ENCODE data around the gene CLIC1. TPM values are rescaled to one million over a fixed set of nuclear protein-coding genes. Genes with fewer than 3 reads are reported as not detected.

CLIC1 gene
- total RNA-seq, 1 experiment from 2014 or later: 431 TPM

DNA sequence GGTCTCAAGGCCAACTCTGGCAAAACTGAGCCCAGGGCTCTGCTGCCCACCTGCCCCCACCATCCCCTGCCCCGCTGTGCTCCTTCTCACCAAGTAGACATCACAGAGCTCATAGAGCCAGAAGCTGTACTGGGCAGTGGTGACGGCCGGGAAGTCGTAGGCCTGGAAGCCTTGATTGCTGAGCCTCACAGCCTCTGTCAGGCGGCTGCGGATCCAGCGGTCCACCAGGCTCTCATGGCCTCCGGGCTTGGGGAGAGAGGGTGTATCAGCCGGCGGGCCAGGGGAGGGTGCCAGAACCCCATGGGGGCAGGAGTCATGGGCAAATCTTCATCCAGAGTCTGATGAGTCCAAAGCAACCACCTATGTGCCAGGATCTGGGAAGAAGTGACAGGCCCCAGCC is 43.6 kb upstream of the CLIC1 start:
- no peak overlapping the region for H3K27ac ChIP-seq (ENCODE audit: low read depth, low read length, poor library complexity, severe bottlenecking)
- DNase-seq (ENCODE audit: low spot score): no peak
- POLR2A ChIA-PET (ENCODE audit: low non-redundant PET): no interaction called here
- TF ChIP-seq EZH2 (IDR thresholded peaks at IDR 0.05; ENCODE audit: borderline replicate concordance, low read depth, low read length, poor library complexity, severe bottlenecking) (no peak), CTCF (conservative IDR thresholded peaks at IDR 0.05; ENCODE audit: low read depth, low read length) (no peak)
- peaks cover 11% of the 10 kb centered on the region for H3K4me1 ChIP-seq (ENCODE audit: insufficient read depth, low read length, poor library complexity, severe bottlenecking)
- peaks cover 65% of the 10 kb centered on the region for H3K36me3 ChIP-seq (ENCODE audit: insufficient read depth, low read length, poor library complexity, severe bottlenecking)
- CTCF ChIA-PET: no interaction called here
- H3K27me3 ChIP-seq (replicated peaks; ENCODE audit: insufficient read depth, low read depth, low read length, poor library complexity): no peaks in the 10 kb centered on the region
- no peak overlapping the region for H3K4me3 ChIP-seq (ENCODE audit: low read depth, low read length, poor library complexity, severe bottlenecking)
- H3K9me3 ChIP-seq (ENCODE audit: low read depth, low read length, poor library complexity, severe bottlenecking): no peaks in the 10 kb centered on the region
- intact Hi-C loops (cut with micrococcal nuclease; ENCODE audit: unreplicated experiment): no loop called here
- BruUV-seq (replicated peaks): no TSS peak

DNA sequence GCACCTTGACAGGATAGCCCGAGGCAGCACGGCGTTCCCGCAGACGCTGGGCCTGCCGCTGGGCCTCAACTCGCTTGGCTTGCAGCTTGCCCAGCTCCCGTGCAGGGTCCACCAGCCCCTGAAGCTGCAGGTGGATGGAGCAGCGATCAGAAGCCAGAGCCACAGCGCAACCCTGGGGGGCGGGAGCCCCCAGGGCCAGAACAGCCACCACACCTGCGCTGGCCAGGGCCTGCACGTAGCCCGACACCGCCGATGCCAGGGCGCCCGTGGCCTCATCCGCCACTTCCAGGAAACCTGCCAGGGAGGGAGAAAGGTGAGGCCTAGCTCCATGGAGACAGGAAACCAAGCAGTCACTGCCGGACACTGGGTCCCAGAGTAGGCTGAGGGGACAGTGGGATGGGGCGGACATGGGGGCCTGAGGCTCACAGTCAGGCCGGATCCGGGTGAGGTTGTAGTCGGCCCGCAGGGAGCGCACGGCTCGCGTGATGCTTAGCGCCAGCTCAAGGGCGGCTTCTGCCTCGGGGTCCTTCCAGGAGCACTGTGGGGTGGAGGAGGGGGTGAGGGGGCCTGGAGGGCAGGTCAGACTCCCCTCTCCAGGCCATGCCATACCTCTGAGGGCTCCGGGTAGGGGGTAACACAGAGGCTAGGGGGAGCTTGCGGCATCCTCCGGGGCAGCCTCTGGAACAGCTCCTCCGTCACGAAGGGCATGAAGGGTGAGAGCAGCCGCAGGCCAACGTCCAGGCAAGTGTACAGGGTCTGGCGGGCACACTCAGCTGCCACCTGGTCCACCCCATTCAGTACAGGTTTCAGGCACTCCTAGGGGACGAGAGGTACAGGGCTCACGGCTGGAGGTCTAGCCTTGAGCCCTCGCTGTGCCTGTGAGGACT is 42.9 kb upstream of the CLIC1 start:
- Histone ChIP-seq H3K27me3 (replicated peaks; ENCODE audit: insufficient read depth, low read depth, low read length, poor library complexity) (no peaks in the 10 kb centered on the region), H3K9me3 (ENCODE audit: low read depth, low read length, poor library complexity, severe bottlenecking) (no peaks in the 10 kb centered on the region), H3K4me1 (ENCODE audit: insufficient read depth, low read length, poor library complexity, severe bottlenecking) (peaks cover 11% of the 10 kb centered on the region), H3K27ac (ENCODE audit: low read depth, low read length, poor library complexity, severe bottlenecking) (no peak overlapping the region), H3K36me3 (ENCODE audit: insufficient read depth, low read length, poor library complexity, severe bottlenecking) (peaks cover 58% of the 10 kb centered on the region), H3K4me3 (ENCODE audit: low read depth, low read length, poor library complexity, severe bottlenecking) (no peak overlapping the region)
- ChIA-PET POLR2A (ENCODE audit: low non-redundant PET) (no interaction called here), CTCF (no interaction called here)
- DNase-seq (ENCODE audit: low spot score): no peak
- TF ChIP-seq EZH2 (IDR thresholded peaks at IDR 0.05; ENCODE audit: borderline replicate concordance, low read depth, low read length, poor library complexity, severe bottlenecking): no peak
- TF ChIP-seq CTCF (conservative IDR thresholded peaks at IDR 0.05; ENCODE audit: low read depth, low read length): no peak
- intact Hi-C loops (cut with micrococcal nuclease; ENCODE audit: unreplicated experiment): no loop called here
- BruUV-seq (replicated peaks): no TSS peak

DNA sequence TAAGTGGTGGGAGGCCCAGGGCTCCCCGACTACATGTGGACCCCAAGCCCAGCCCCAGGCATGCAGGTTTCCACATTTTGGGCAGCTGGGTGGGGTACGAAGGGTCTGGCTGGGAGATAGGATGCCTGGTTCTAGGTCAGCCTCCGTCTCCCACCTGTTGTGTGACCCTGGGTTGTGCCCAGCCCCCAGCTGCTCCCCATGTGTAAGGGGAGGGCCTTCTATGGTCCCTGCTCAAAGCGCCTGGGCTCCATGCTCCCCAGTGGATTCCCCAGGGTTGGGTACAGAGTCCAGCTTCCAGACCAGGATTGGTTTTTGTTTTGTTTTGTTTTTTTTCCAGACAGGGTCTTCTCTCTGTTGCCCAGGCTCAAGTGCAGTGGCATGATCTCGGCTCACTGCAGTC is 41.9 kb upstream of the CLIC1 start:
- H3K36me3 ChIP-seq (ENCODE audit: insufficient read depth, low read length, poor library complexity, severe bottlenecking): peaks cover 52% of the 10 kb centered on the region
- no peak for TF ChIP-seq EZH2 (IDR thresholded peaks at IDR 0.05; ENCODE audit: borderline replicate concordance, low read depth, low read length, poor library complexity, severe bottlenecking)
- TF ChIP-seq CTCF (conservative IDR thresholded peaks at IDR 0.05; ENCODE audit: low read depth, low read length): no peak
- no peak overlapping the region for H3K4me3 ChIP-seq (ENCODE audit: low read depth, low read length, poor library complexity, severe bottlenecking)
- intact Hi-C loops (cut with micrococcal nuclease; ENCODE audit: unreplicated experiment): no loop called here
- ChIA-PET CTCF (interaction anchor here (0.6 kb wide), 1 partner anchor 64 kb away, joined by 3 read pairs; no protein-coding TSS in a partner anchor), POLR2A (ENCODE audit: low non-redundant PET) (no interaction called here)
- no peaks in the 10 kb centered on the region for H3K27me3 ChIP-seq (replicated peaks; ENCODE audit: insufficient read depth, low read depth, low read length, poor library complexity)
- no peaks in the 10 kb centered on the region for H3K9me3 ChIP-seq (ENCODE audit: low read depth, low read length, poor library complexity, severe bottlenecking)
- DNase-seq (ENCODE audit: low spot score): no peak
- no TSS peak for BruUV-seq (replicated peaks)
- H3K27ac ChIP-seq (ENCODE audit: low read depth, low read length, poor library complexity, severe bottlenecking): no peak overlapping the region
- H3K4me1 ChIP-seq (ENCODE audit: insufficient read depth, low read length, poor library complexity, severe bottlenecking): peaks cover 11% of the 10 kb centered on the region

All from A673 (cell line).